Psoas muscle (tissue), 8 donors: ENCODE data around the gene SAPCD2. TPM values are rescaled to one million over a fixed set of nuclear protein-coding genes. Genes with fewer than 3 reads are reported as not detected.

ENCODE experiments used
- ATAC-seq, 4 donors: fragments of 200-7000 bp; cut with Tn5 transposase; one replicate each; pipeline ENCODE4 v1.9.1; 2020; ENCODE audit warnings: moderate library complexity in 3 of 4, mild to moderate bottlenecking in 2 of 4
- DNase-seq, 2 donors: peaks; one replicate each; pipeline ENCODE4 v3.0.0-alpha.2; 2020
- H3K27ac ChIP-seq: fragments of 200-600 bp; one replicate; pipeline ENCODE4 v1.8.0; 2022
- H3K27me3 ChIP-seq, 3 donors: fragments of 200-600 bp in 1 of 3; one replicate each; pipeline versions ENCODE4 v1.6.1 to v1.8.0; 2013 to 2022; ENCODE audit warnings: low read length in 2 of 3, mild to moderate bottlenecking in 2 of 3, moderate library complexity in 1 of 3; ENCODE audit not compliant: insufficient read depth in 3 of 3
- H3K36me3 ChIP-seq, 2 donors: fragments of 200-600 bp in 1 of 2; one replicate each; pipeline versions ENCODE4 v1.6.1 to v1.8.0; 2013 to 2022; ENCODE audit warnings: low read depth in 1 of 2, mild to moderate bottlenecking in 1 of 2, moderate library complexity in 1 of 2; ENCODE audit not compliant: insufficient read depth in 1 of 2
- H3K4me1 ChIP-seq: fragments of 200-600 bp; one replicate; pipeline ENCODE4 v1.8.0; 2022
- H3K4me3 ChIP-seq: fragments of 200-600 bp; one replicate; pipeline ENCODE4 v1.8.0; 2022; ENCODE audit warnings: mild to moderate bottlenecking
- H3K9me3 ChIP-seq: fragments of 200-600 bp; one replicate; pipeline ENCODE4 v1.8.0; 2022
- CTCF ChIP-seq: fragments of 200-600 bp; IDR thresholded peaks from one replicate; pipeline ENCODE4 v1.8.0; 2022; ENCODE audit warnings: antibody characterized with exemption
- WGBS, 3 donors: extraction: QIAGEN DNeasy Blood & Tissue Kit; methylation state at CpG; one replicate each; pipeline versions ENCODE4 v1.1.6 to v1.1.7; 2013; 5-methylcytosine and 5-hydroxymethylcytosine counted together
- intact Hi-C, 2 donors: fragments of 100-400 bp; cut with DNase I; formaldehyde crosslinking; loops; one replicate each; pipeline versions ENCODE4 v1.11.0 to v1.14.2; 2022
- polyA plus RNA-seq, 3 donors: library from polyadenylated mRNA; stranded (reverse); fragments of 200-250 nt; gene quantifications; one replicate each; pipeline ENCODE4 v1.2.3, GENCODE V29; 2013
- total RNA-seq, 4 donors: library from RNA; stranded (reverse); fragmentation: NEBNext Ultra II Directional in 2 of 4; extraction: Animal tissue kit (Norgen Biotek cat#: 25700) in 2 of 4; gene quantifications; one replicate each; pipeline versions ENCODE4 v1.2.1 to v1.2.4, GENCODE V29; 2021 to 2023
- donor health status: healthy with polysubstance abuse.
- donor health status: DM: no; HTN: no; CAD: no; lungs with moderate emphysema.
- donor health status: Bipolar disorder and iron deficiency.
- donor health status: healthy.
- donor health status: DM: yes; HTN: yes; CAD: no.
- donor health status: DM: no; HTN: no; CAD: no.
- donor health status: DM: no; HTN: no; CAD: no.
- donor health status: DM: yes; HTN: yes; CAD: no.

SAPCD2 gene
- total and polyA plus RNA-seq, 7 donors = 0.10 to 0.22 (median 0.15) TPM; not detected in 1

GRCh38 chr9:137109250-137110146 is 39.1 kb upstream of the SAPCD2 start:
- no peaks in the 10 kb centered on the region for H3K27me3 ChIP-seq
- no peaks in the 10 kb centered on the region for H3K4me1 ChIP-seq
- H3K9me3 ChIP-seq = no peaks in the 10 kb centered on the region
- TF ChIP-seq CTCF = no peak
- ATAC-seq (peak in 1 of 4 donors; percentile 12), DNase-seq (no peak)
- 77 to 79% (median 78%) methylated on average over 30 to 34 of the region's 34 CpGs for WGBS, 3 donors
- H3K27ac ChIP-seq = no peak overlapping the region
- intact Hi-C loops = no loop called here
- peaks cover 0 to 83% of the 10 kb centered on the region in 2 donors for H3K36me3 ChIP-seq
- H3K4me3 ChIP-seq = no peak overlapping the region

GRCh38 chr9:137108608-137109249 is 38.4 kb upstream of the SAPCD2 start:
- no peaks in the 10 kb centered on the region for H3K27me3 ChIP-seq
- H3K4me3 ChIP-seq = no peak overlapping the region
- ATAC-seq (no peak), DNase-seq (no peak)
- no peaks in the 10 kb centered on the region for H3K4me1 ChIP-seq
- peaks cover 0 to 91% of the 10 kb centered on the region in 2 donors for H3K36me3 ChIP-seq
- 88 to 90% (median 88%) methylated on average over 29 of the region's 29 CpGs for WGBS, 3 donors
- no peaks in the 10 kb centered on the region for H3K9me3 ChIP-seq
- H3K27ac ChIP-seq = no peak overlapping the region
- intact Hi-C loops = no loop called here
- no peak for TF ChIP-seq CTCF

- 92 to 95% (median 93%) methylated on average over 17 of the region's 17 CpGs for WGBS, 3 donors
- no peak overlapping the region for H3K27ac ChIP-seq
- intact Hi-C loops = no loop called here
- H3K4me3 ChIP-seq = no peak overlapping the region
- H3K4me1 ChIP-seq = no peaks in the 10 kb centered on the region
- peaks cover 6 to 98% of the 10 kb centered on the region in 2 donors for H3K36me3 ChIP-seq
- H3K27me3 ChIP-seq = no peaks in the 10 kb centered on the region
- H3K9me3 ChIP-seq = no peaks in the 10 kb centered on the region
- DNase-seq (no peak), ATAC-seq (no peak)
- no peak for TF ChIP-seq CTCF
Observed at GRCh38 chr9:137107982-137108381, 37.6 kb upstream of the SAPCD2 start.

GRCh38 chr9:137107312-137107921 is 37.1 kb upstream of the SAPCD2 start:
- Histone ChIP-seq H3K27ac (no peak overlapping the region), H3K36me3 (peaks cover 11 to 93% of the 10 kb centered on the region in 2 donors), H3K9me3 (no peaks in the 10 kb centered on the region), H3K4me3 (no peak overlapping the region), H3K27me3 (no peaks in the 10 kb centered on the region), H3K4me1 (no peaks in the 10 kb centered on the region)
- WGBS, 3 donors = 89 to 93% (median 92%) methylated on average over 22 to 27 of the region's 27 CpGs
- intact Hi-C loops = no loop called here
- no peak for TF ChIP-seq CTCF
- DNase-seq (no peak), ATAC-seq (peak in 1 of 4 donors; percentile 2)
